Measurements from ENCODE around the gene IKBIP.

GRCh38 chr12:98592825-98593322, 51.7 kb downstream of the IKBIP start:
- TF ChIP-seq, protein P1, sequence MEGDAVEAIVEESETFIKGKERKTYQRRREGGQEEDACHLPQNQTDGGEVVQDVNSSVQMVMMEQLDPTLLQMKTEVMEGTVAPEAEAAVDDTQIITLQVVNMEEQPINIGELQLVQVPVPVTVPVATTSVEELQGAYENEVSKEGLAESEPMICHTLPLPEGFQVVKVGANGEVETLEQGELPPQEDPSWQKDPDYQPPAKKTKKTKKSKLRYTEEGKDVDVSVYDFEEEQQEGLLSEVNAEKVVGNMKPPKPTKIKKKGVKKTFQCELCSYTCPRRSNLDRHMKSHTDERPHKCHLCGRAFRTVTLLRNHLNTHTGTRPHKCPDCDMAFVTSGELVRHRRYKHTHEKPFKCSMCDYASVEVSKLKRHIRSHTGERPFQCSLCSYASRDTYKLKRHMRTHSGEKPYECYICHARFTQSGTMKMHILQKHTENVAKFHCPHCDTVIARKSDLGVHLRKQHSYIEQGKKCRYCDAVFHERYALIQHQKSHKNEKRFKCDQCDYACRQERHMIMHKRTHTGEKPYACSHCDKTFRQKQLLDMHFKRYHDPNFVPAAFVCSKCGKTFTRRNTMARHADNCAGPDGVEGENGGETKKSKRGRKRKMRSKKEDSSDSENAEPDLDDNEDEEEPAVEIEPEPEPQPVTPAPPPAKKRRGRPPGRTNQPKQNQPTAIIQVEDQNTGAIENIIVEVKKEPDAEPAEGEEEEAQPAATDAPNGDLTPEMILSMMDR (IDR thresholded peaks at IDR 0.05; ENCODE audit: poor library complexity, severe bottlenecking) = no peak
- TF ChIP-seq EP300 (conservative IDR thresholded peaks at IDR 0.05; ENCODE audit: poor library complexity, severe bottlenecking) = no peak
- TF ChIP-seq EZH2 (IDR thresholded peaks at IDR 0.05; ENCODE audit: borderline replicate concordance, insufficient read depth, low read length, poor library complexity, severe bottlenecking) = no peak
